Vagina (tissue), 2 donors: ENCODE data around the gene FKRP. TPM values are rescaled to one million over a fixed set of nuclear protein-coding genes. Genes with fewer than 3 reads are reported as not detected.

Source experiments
- DNase-seq, 2 donors: peaks; one replicate each; pipeline ENCODE4 v3.0.0-alpha.2; 2017; ENCODE audit errors: extremely low spot score in 2 of 2
- H3K27ac ChIP-seq: fragments of 200-600 bp; sonication (generic); one replicate; pipeline ENCODE4 v1.5.1; 2019
- H3K27me3 ChIP-seq: fragments of 200-600 bp; sonication (generic); one replicate; pipeline ENCODE4 v1.5.1; 2019
- H3K36me3 ChIP-seq, 2 donors: fragments of 200-600 bp; sonication (generic); one replicate each; pipeline ENCODE4 v1.5.1; 2017 to 2019
- H3K4me1 ChIP-seq: fragments of 200-600 bp; sonication (generic); one replicate; pipeline ENCODE4 v1.5.1; 2019
- H3K4me3 ChIP-seq, 2 donors: fragments of 200-600 bp; sonication (generic); 1 replicate in 1 of 2; 2 replicates in 1 of 2; pipeline ENCODE4 v1.5.1; 2016 to 2019
- H3K9me3 ChIP-seq: fragments of 200-600 bp; sonication (generic); one replicate; pipeline ENCODE4 v1.5.1; 2019
- POLR2A ChIP-seq, 2 donors: fragments of 450-650 bp; IDR thresholded peaks; one replicate each; pipeline ENCODE4 v1.6.1; 2017; ENCODE audit warnings: antibody characterized with exemption in 2 of 2, mild to moderate bottlenecking in 2 of 2, moderate library complexity in 2 of 2
- POLR2AphosphoS5 ChIP-seq, 2 donors: sonication (generic); formaldehyde crosslinking; IDR thresholded peaks; one replicate each; pipeline ENCODE4 v1.9.0; 2017; ENCODE audit warnings: antibody characterized with exemption in 2 of 2, mild to moderate bottlenecking in 2 of 2, low read depth in 1 of 2; ENCODE audit not compliant: insufficient read depth in 1 of 2
- intact Hi-C: fragments of 100-400 bp; cut with DNase I; formaldehyde crosslinking; loops from one replicate; pipeline ENCODE4 v1.15.1; 2023
- total RNA-seq: library from RNA; depleted of rRNA; stranded (reverse); fragments of >200 nt; gene quantifications from one replicate; pipeline ENCODE4 v1.2.3, GENCODE V29; 2016
- TF ChIP-seq, protein P1 (sequence below), 3 experiments: fragments of 450-650 bp in 2 of 3; fragments of 200-600 bp in 1 of 3; sonication (generic) in 1 of 3; IDR thresholded peaks; one replicate each; pipeline ENCODE4 v1.5.1; 2017 to 2019; ENCODE audit warnings: antibody characterized with exemption in 3 of 3, mild to moderate bottlenecking in 2 of 3, moderate library complexity in 2 of 3

Gene FKRP
- total RNA-seq, 1 donor from 2014 or later = 14.7 TPM

DNA sequence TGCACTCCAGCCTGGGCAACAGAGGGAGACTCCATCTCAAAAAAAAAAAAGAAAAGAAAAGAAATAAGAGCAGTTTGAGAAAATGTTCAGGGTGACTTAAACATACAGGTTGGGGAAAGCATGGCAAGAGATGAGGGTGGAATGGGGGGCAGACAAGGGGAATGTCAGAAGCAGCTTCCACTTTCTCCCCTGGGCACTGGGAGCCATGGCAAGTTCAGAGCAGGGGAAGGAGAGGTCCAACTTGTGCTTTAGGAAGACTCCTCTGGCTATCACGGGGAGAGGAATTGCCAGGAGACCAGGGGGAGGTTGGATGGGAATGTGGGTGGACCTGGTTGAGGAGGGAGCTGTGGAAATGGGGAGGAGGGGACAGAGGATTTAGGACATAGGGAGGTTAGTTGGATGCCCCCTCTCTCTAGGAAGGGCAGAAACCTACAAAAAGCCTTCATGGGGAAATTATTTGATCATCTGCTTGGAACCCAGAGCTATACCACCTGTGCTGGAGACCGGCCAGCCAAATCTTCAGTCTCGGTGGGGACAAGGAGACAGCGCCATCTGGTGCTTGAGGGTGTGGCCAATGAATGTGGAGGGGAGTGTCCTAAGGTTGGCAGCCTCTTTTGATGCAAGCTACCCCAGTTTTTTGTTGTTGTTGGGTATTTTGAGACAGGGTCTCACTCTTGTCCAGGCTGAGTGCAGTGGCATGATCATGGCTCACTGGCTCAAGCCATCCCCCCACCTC lies 7.7 kb downstream of the FKRP start:
- Histone ChIP-seq H3K27ac (no peak overlapping the region), H3K9me3 (no peaks in the 10 kb centered on the region), H3K27me3 (no peaks in the 10 kb centered on the region), H3K4me3 (no peak overlapping the region), H3K36me3 (peaks cover 0 to 8% of the 10 kb centered on the region in 2 donors), H3K4me1 (peaks cover 22% of the 10 kb centered on the region)
- TF ChIP-seq, protein P1, sequence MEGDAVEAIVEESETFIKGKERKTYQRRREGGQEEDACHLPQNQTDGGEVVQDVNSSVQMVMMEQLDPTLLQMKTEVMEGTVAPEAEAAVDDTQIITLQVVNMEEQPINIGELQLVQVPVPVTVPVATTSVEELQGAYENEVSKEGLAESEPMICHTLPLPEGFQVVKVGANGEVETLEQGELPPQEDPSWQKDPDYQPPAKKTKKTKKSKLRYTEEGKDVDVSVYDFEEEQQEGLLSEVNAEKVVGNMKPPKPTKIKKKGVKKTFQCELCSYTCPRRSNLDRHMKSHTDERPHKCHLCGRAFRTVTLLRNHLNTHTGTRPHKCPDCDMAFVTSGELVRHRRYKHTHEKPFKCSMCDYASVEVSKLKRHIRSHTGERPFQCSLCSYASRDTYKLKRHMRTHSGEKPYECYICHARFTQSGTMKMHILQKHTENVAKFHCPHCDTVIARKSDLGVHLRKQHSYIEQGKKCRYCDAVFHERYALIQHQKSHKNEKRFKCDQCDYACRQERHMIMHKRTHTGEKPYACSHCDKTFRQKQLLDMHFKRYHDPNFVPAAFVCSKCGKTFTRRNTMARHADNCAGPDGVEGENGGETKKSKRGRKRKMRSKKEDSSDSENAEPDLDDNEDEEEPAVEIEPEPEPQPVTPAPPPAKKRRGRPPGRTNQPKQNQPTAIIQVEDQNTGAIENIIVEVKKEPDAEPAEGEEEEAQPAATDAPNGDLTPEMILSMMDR (IDR thresholded peaks at IDR 0.05) = peak in 1 of 3 experiments; percentile 14
- TF ChIP-seq POLR2A (IDR thresholded peaks at IDR 0.05) = no peak
- no peak for TF ChIP-seq POLR2AphosphoS5 (IDR thresholded peaks at IDR 0.05; ENCODE audit: insufficient read depth in 1 of 2, low read depth in 1 of 2)
- intact Hi-C loops = loop anchor here (10.0 kb wide), 1 partner anchor 241 kb away; no protein-coding TSS in a partner anchor
- no peak for DNase-seq

DNA sequence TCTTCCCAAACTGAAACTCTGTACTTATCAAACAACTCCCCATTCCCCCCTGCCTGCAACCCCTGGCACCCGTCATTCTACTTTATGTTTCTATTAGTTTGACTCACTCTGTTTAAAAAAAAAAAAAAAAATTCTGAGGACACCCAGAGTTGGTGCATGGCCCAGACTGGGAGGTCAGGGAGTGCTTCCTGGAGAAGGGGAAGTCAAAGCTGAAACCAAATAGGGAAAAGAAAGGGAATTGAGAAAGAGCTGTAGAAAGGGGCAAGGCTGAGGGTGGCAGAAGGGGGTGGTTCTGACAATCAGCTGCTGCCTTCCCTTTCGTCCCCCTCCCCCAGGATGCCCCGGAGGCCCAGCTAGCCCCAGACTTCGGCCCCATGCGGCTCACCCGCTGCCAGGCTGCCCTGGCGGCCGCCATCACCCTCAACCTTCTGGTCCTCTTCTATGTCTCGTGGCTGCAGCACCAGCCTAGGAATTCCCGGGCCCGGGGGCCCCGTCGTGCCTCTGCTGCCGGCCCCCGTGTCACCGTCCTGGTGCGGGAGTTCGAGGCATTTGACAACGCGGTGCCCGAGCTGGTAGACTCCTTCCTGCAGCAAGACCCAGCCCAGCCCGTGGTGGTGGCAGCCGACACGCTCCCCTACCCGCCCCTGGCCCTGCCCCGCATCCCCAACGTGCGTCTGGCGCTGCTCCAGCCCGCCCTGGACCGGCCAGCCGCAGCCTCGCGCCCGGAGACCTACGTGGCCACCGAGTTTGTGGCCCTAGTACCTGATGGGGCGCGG lies 9.4 kb downstream of the FKRP start:
- Histone ChIP-seq H3K4me3 (no peak overlapping the region), H3K9me3 (no peaks in the 10 kb centered on the region), H3K4me1 (peaks cover 35% of the 10 kb centered on the region), H3K27me3 (no peaks in the 10 kb centered on the region), H3K36me3 (peaks cover 0 to 8% of the 10 kb centered on the region in 2 donors), H3K27ac (peak overlapping the region; percentile 80)
- intact Hi-C loops = loop anchor here (10.0 kb wide), 1 partner anchor 240 kb away; no protein-coding TSS in a partner anchor
- TF ChIP-seq, protein P1 (IDR thresholded peaks at IDR 0.05) = no peak
- TF ChIP-seq POLR2A (IDR thresholded peaks at IDR 0.05) = no peak
- peak in 1 of 2 donors; percentile 42 for TF ChIP-seq POLR2AphosphoS5 (IDR thresholded peaks at IDR 0.05; ENCODE audit: insufficient read depth in 1 of 2, low read depth in 1 of 2)
- DNase-seq = no peak

DNA sequence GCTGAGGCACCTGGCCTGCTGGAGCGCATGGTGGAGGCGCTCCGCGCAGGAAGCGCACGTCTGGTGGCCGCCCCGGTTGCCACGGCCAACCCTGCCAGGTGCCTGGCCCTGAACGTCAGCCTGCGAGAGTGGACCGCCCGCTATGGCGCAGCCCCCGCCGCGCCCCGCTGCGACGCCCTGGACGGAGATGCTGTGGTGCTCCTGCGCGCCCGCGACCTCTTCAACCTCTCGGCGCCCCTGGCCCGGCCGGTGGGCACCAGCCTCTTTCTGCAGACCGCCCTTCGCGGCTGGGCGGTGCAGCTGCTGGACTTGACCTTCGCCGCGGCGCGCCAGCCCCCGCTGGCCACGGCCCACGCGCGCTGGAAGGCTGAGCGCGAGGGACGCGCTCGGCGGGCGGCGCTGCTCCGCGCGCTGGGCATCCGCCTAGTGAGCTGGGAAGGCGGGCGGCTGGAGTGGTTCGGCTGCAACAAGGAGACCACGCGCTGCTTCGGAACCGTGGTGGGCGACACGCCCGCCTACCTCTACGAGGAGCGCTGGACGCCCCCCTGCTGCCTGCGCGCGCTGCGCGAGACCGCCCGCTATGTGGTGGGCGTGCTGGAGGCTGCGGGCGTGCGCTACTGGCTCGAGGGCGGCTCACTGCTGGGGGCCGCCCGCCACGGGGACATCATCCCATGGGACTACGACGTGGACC lies 10.1 kb downstream of the FKRP start:
- no peak for DNase-seq
- peaks cover 42% of the 10 kb centered on the region for H3K4me1 ChIP-seq
- intact Hi-C loops = loop anchor here (2.0 to 10.0 kb wide), 2 partner anchors 85 to 239 kb away; no protein-coding TSS in a partner anchor
- no peaks in the 10 kb centered on the region for H3K27me3 ChIP-seq
- no peaks in the 10 kb centered on the region for H3K9me3 ChIP-seq
- H3K4me3 ChIP-seq = no peak overlapping the region
- peak overlapping the region; percentile 80 for H3K27ac ChIP-seq
- TF ChIP-seq, protein P1 (IDR thresholded peaks at IDR 0.05) = no peak
- TF ChIP-seq POLR2AphosphoS5 (IDR thresholded peaks at IDR 0.05; ENCODE audit: insufficient read depth in 1 of 2, low read depth in 1 of 2) (no peak), POLR2A (IDR thresholded peaks at IDR 0.05) (no peak)
- peaks cover 0 to 8% of the 10 kb centered on the region in 2 donors for H3K36me3 ChIP-seq

DNA sequence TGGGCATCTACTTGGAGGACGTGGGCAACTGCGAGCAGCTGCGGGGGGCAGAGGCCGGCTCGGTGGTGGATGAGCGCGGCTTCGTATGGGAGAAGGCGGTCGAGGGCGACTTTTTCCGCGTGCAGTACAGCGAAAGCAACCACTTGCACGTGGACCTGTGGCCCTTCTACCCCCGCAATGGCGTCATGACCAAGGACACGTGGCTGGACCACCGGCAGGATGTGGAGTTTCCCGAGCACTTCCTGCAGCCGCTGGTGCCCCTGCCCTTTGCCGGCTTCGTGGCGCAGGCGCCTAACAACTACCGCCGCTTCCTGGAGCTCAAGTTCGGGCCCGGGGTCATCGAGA lies 10.7 kb downstream of the FKRP start:
- intact Hi-C loops = loop anchor here (2.0 to 10.0 kb wide), 2 partner anchors 84 to 238 kb away; no protein-coding TSS in a partner anchor
- Histone ChIP-seq H3K36me3 (peaks cover 0 to 8% of the 10 kb centered on the region in 2 donors), H3K4me1 (peaks cover 47% of the 10 kb centered on the region), H3K27ac (no peak overlapping the region), H3K9me3 (no peaks in the 10 kb centered on the region), H3K4me3 (no peak overlapping the region), H3K27me3 (no peaks in the 10 kb centered on the region)
- no peak for DNase-seq
- no peak for TF ChIP-seq POLR2AphosphoS5 (IDR thresholded peaks at IDR 0.05; ENCODE audit: insufficient read depth in 1 of 2, low read depth in 1 of 2)
- TF ChIP-seq POLR2A (IDR thresholded peaks at IDR 0.05) = no peak
- TF ChIP-seq, protein P1 (IDR thresholded peaks at IDR 0.05) = no peak
